Eye (tissue), 1 donor: ENCODE data around the gene PHC2.
"Not testable (repeated sequence)": the region's sequence is repeated elsewhere in the genome, so short reads cannot be mapped to it uniquely, and the experiment has no call there.

Source experiments
- DNase-seq: peaks from one replicate; pipeline ENCODE4 v3.0.0-alpha.2; 2015

PHC2 gene

DNA sequence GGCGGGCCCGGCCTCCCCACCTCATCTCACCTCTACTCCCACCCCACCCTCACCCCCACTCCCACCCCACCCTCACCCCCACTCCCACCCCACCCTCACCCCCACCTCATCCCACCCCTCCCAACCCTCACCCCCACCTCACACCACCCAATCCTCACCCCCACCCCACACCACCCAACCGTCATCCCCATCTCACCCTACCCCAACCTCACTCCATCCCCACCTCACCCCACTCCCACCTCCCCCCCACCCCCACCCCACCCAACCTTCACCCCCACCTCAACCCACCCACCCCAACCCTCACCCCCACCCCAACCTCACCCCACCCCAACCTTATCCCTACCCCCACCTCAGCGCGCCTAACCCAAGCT lies 123.4 kb downstream of the PHC2 start:
- no peak for DNase-seq

GRCh38 chr1:33306653-33307493 lies 124.0 kb downstream of the PHC2 start:
- DNase-seq = peak; percentile 72

GRCh38 chr1:33305816-33306652 lies 124.9 kb downstream of the PHC2 start:
- DNase-seq = peak; percentile 49

DNA sequence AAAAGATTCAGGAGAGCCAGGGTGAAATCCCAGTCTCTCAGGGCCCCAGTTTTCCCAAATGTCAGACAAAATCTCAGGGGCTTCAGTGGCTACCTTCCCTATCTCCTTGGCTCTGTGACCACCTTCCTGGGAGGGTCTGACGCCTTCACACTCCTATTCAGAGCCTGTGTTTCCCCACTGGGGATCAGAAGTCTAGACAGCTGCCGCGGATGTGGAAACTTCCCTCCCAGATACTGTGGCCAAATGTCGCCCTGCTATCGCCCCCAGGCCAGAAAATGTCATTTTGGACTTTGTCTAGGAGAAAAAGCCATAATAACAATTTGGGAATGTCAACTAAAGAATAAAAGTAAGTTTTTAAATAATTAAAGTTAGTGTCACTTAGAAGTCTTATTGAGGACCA lies 125.9 kb downstream of the PHC2 start:
- DNase-seq = no peak

DNA sequence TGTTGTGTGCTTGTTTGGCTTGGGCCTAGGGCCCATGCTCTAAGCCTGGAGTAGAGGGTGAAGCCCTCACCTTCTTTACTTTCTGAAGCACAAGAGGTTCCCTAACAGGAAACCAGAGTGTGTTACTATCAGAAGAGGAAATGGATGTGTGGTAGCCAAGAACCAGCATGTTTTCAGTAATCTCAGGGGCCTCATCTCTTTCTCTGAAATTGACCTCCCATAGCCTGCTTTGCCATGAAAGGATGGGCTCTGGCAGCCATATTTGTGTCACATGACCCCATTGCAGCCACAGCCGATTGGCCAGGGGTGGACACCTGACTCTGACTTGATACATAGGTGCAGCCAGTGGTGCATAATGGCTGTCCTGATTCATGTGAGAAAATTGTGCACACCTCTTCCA lies 128.6 kb downstream of the PHC2 start:
- no peak for DNase-seq

DNA sequence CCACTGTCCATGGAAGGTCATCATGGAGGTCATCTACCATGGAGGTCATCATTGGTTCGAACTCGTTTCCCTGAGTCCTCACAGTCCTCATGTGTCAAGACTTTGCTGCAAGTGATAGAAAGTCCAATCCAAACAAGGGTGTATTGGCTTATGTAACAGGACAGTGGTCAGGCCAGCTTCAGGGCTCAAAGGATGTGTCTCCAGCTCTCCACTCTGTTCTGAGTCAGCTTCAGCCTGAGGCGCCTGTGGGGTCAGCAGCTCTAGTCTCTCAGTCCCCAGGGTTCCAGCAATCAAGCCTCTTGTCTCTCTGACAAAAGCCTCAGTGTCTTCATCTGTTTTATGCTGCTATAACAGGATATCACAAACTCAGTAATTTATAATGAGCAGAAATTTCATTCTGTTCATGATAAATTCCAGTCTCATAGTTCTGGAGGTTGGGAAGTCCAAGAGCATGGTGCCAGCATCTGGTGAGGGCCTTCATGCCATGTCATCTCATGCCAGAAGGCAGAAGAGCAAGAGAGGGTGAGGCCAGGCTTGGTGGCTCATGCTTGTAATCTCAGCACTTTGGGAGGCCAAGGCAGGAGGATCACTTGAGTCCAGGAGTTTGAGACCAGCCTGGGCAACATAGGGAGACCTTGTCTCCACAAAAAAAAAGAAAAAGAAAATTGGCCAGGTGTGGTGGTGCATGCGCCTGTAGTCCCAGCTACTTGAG lies 129.5 kb downstream of the PHC2 start:
- DNase-seq = no peak

DNA sequence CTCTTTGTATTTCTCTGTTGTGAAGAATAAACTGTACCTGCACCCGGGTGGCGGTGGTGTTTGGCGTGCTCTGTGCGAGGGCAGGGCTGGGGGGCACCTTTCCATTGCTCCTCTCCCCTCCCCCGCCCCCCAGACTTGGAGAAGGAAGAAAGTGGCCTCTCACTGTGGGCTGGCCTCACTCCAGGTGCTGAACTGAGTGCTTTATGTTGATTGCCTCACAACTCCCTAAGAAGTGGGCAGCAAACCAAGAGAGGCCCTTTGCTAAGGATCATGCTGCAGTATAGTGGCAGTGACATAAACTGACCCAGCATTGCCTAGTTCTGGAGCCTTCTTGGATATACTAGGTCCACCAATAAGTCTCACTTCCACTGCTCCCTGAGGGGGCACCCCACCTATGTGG lies 130.2 kb downstream of the PHC2 start:
- peak; percentile 26 for DNase-seq

DNA sequence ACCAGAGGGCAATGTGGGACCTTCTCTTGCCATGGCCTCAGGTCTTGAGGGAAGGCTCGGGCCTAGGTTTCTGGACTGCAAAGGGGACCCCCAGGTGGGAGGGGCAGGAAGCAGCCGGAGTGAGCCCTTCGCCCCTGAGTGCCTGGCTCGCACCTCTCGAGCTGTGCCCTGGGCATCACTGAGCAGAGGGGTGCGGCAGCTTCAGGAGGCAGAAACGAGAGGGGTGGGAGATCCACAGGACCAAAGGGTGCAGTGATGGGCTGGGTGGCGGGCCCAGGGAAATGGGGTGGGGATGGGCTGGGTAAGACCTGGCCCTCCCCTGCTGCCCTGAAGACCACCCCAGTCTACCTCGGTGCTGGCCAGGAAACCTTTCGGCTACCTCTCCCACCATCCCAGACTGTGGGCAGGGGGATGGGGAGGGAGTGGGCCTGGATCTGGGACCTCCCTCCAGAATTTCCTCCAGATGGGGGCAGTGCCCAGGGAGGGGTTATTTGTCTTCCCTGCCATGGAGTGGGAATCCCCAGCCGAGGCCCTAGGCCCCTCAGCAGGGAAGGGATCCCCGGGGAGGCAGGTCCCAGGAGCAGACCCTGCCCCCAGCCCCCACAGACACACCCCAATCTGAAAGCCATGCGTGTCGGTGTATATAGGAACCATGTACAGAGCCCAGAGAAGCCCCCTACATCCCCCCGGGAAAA lies 131.3 kb downstream of the PHC2 start:
- DNase-seq = no peak

GRCh38 chr1:33298623-33299277 lies 132.1 kb downstream of the PHC2 start:
- peak; percentile 77 for DNase-seq

GRCh38 chr1:33297911-33298622 lies 132.8 kb downstream of the PHC2 start:
- no peak for DNase-seq

GRCh38 chr1:33296824-33297223 lies 134.1 kb downstream of the PHC2 start:
- no peak for DNase-seq

DNA sequence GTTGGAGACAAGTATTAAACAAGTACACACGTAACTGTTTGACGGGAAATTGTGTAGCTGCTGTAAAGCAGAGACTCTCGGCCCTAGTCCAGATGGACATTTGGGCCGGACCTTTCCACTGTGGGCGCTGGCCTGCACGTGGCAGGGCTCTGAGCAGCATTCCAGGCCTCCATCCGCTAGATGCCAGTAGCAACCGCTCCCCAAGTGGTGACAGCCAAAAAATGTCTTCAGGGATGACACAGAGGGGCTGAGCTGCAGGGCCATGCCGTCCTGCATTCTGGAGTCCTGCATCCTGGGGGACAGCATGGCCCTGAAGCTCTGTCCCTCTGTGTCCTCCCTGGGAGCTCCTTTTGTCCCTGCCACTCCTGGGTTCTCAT lies 134.8 kb downstream of the PHC2 start:
- DNase-seq = no peak

- peak; percentile 96 for DNase-seq
These were observed 135.3 kb downstream of the PHC2 start for GRCh38 chr1:33295450-33296081.

DNA sequence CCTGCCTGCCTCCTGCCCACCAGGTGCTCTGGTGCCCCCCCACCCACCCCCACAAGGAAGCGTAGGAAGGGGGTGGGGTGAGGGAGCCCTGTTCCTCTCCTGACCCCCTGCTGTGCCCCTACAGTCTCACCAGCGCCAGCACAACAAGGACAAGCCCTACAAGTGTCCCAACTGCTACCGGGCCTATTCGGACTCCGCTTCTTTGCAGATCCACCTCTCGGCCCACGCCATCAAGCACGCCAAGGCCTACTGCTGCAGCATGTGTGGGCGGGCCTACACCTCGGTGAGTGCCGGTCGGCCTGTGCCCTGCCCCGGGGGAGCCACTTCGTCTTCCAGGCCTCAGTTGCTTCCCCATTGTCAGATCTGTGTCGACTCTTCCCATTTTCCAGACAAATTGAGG lies 135.9 kb downstream of the PHC2 start:
- DNase-seq = no peak

DNA sequence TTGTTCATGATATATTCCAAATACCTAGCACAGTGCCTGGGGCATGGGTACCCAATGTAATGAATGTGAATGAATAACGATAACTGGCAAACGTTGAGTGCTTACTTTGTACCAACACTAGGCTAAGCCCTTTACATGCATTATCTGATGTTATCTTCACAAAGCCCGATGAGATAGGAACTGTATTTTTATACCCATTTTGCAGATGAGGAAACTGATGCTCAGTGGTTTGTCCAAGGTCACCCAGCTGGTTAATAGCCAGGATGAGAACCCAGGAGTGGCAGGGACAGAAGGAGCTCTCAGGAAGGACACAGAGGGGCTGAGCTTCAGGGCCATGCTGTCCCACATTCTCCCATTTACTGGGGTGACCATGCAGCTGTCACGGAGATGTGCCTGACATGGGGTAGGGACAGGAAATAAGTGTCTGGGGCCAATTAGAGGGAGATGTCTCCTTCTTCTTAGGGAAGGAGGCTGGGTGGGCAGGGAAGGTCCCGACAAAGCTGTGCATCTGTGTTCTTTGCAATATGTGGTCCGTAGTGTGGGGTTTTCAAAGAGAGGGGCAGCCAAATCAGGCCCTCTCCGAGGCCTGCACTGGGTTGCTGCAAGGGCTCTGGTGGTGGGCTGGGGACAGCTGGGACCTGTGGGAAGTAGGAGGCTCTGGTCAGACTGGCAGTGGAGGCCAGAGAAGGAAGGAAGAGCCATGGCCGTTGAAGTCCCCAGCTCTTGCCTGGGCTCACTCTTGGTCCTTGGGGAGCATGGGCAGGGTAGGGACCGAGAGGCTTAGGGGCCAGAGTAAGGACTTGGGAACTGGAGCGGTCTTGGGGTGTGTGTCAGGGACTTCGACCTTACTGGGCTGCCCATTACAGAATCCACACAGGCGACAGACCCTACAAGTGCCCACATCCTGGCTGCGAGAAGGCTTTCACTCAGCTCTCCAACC lies 136.6 kb downstream of the PHC2 start:
- DNase-seq = no peak

GRCh38 chr1:33292726-33293340 lies 138.1 kb downstream of the PHC2 start:
- no peak for DNase-seq

GRCh38 chr1:33290615-33291014 lies 140.3 kb downstream of the PHC2 start:
- DNase-seq = not testable (repeated sequence)

DNA sequence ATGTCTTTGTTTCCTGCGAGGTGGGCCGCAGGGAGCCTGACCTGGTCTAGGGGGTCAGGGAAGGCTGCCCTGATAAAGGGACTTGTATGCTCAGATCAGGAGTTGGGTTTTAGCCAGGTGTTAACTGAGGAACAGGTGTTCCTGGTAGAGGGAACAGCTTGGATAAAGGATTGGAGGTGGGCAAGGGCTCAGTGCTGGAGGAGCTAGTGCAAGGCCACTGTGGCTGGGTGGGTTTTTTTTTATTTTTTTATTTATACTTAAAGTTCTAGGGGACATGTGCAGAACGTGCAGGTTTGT lies 141.1 kb downstream of the PHC2 start:
- no peak for DNase-seq

GRCh38 chr1:33288976-33289857 lies 141.7 kb downstream of the PHC2 start:
- no peak for DNase-seq
